ENCODE data around the gene UNCX. TPM values are rescaled to one million over a fixed set of nuclear protein-coding genes. Genes with fewer than 3 reads are reported as not detected.
"Not testable (repeated sequence)": the region's sequence is repeated elsewhere in the genome, so short reads cannot be mapped to it uniquely, and the experiment has no call there.

UNCX gene
- not detected in 2 replicates for total RNA-seq (2014; rRNA removed)
- not detected for polyA plus RNA-seq (2012)

DNA sequence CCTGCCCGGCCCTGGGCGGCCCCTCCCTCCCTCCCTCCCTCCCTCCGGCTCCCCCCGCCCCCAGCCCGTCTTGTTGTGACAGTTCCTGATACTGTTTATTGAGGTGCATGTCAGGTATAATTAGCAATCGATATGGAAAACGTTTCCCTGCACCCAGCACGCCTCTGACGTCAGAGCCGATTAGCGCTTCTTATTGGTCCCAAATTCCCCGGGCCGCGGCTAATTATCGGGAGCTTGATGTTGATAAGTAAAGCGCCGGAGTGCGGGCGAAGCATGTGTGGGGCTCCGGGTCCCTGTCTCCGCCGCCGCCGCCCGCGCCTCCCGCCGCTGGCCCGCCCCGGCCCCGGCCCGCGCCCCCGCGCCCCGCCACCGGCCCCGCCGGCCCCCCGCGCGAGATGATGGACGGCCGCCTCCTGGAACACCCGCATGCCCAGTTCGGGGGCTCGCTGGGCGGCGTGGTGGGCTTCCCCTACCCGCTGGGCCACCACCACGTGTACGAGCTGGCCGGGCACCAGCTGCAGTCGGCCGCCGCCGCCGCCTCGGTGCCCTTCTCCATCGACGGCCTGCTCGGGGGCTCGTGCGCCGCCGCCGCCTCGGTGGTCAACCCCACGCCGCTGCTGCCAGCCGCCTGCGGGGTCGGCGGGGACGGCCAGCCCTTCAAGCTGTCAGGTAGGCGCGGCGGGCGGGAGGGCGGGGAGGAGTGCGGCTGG, at the start of gene UNCX:
UNCX (plus strand) TSS at position 250 of the 710 bp plus-strand sequence; CDS start at position 396, 146 bp downstream.
- DNase-seq (ENCODE audit: low read depth), result no peak

DNA sequence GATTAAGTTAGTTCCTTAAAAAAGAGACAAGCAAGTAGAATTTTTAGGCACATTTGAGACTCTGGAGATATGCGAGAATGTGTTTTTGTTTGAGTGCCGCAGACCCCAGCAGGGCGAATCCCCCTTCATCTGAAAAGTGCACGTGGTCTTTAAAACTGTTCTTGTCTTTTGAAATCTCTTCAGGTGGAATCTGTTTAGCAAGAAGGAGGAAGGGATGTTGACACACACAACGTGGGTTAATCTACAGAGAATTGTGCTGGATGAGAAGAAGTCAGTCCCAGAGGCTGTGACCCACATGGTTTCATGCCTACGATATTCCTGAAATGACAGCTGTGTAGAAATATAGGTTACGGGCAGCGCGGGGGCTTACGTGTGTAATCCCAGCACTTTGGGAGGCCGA, 45.5 kb upstream of the UNCX start:
- no peak for DNase-seq (ENCODE audit: low read depth)

DNA sequence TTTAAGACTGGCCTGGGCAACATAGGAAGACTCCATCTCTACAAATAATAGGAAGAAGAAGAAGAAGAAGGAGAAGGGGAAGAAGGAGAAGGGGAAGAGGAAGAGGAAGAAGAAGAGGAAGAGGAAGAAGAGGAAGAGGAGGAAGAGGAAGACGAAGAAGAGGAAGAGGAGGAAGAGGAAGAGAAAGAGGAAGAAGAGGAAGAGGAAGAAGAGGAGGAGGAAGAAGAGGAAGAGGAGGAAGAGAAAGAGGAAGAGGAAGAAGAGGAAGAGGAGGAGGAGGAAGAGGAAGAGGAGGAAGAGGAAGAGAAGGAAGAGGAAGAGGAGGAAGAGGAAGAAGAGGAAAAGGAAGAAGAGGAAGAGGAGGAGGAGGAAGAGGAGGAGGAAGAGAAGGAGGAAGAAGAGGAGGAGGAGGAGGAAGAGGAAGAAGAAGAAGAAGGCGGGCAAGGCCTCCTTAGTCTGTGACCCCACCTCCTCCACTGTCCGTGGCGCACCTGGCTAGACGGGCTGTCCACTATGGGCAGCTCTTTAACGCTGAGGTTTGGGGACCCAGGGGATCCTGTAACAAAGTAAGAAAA, 43.9 kb upstream of the UNCX start:
- DNase-seq (ENCODE audit: low read depth), result no peak

DNA sequence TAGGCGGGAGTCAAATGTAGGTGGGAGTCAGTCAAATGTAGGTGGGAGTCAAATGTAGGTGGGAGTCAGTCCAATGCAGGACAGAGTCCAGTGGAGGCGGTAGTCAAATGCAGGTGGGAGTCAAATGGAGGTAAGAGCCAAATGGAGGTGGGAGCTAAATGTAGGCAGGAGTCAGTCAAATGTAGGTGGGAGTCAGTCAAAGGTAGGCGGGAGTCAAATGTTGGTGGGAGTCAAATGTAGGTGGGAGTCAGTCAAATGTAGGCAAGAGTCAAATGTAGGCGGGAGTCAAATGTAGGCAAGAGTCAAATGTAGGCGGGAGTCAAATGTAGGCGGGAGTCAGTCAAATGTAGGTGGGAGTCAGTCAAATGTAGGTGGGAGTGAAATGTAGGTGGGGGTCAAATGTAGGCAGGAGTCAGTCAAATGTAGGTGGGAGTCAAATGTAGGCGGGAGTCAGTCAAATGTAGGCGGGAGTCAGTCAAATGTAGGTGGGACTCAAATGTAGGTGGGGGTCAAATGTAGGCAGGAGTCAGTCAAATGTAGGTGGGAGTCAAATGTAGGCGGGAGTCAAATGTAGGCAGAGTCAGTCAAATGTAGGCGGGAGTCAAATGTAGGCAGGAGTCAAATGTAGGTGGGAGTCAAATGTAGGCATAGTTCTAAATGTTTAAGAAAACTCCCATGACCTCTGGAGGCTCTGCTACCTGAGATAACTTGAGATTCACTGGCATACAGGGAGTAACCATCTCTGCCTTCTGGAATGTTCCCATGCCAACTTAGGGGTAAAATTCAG, 42.5 kb upstream of the UNCX start:
- no peak for DNase-seq (ENCODE audit: low read depth)

DNA sequence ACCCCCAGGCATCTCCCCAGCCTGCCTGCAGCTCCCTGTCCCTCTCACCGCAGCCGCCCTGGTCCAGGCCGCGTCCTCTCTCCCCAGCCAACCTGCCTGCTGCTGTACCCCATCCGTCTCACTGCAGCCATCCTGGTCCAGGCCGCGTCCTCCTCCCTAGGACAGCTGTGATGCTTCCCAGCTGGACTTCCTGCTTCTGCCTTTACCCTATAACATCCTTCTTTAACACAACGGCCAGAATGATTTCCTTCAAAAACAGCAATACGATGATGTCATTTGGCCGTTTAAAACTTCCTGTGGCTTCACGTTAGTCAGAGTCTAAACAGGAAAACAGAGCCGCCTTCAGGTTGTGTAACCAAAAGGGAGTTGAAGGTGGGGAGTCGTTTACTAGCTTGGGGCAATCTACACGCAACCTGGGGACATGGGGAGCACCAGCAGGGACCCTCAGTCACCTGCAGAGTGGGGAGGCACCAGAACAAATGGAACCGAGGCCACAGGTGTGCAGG, 40.4 kb upstream of the UNCX start:
- peak; percentile 67 for DNase-seq (ENCODE audit: low read depth)

DNA sequence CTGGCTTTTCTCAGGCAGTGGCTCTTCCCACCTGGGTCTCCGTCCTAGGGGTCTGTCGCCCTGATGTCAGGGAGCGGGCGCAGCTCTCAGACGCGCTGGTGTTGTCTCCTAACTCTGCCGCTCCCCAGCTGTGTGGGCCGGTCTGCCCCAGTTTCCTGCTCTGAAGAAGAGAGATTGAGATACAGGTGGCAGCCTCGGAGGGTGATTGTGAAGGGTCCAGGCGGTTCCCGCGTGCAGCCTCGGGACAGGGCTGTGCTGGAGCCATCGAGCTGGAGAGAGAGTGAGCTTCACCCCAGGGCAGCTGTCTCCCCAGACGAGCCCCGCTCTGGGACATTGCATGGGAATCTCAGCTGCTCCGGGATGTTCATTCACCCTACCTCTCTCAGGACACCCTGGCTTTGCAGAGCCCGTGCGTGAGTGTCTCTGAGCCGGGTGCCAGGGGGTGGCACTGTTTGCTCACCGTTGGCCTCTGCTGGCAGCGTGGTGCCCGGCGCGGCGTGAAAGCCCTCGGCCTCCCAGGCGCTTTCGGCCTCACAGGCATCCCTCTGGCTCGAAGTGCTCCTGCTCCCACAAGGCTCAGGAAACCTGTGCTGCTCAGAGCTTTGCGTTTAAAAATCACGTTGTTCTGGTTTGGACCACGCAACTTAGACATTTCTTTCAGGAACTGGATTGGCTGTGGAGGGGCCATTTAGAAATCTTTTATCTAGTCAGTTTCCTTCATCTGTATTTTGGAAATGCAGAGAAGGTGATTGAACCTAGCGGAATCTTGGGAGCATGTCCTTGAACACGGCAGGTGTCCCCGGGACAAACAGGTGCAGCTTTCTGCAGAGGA, 38.9 kb upstream of the UNCX start:
- DNase-seq (ENCODE audit: low read depth), result peak; percentile 61

DNA sequence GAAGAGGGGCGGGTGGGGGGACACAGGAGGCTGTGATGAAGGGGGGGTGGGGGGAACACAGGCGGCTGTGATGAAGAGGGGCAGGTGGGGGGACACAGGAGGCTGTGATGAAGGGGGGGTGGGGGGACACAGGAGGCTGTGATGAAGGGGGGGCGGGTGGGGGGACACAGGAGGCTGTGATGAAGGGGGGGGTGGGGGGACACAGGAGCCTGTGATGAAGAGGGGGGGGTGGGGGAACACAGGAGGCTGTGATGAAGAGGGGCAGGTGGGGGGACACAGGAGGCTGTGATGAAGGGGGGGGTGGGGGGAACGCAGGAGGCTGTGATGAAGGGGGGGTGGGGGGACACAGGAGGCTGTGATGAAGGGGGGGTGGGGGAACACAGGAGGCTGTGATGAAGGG, 36.2 kb upstream of the UNCX start:
- not testable (repeated sequence) for DNase-seq (ENCODE audit: low read depth)

DNA sequence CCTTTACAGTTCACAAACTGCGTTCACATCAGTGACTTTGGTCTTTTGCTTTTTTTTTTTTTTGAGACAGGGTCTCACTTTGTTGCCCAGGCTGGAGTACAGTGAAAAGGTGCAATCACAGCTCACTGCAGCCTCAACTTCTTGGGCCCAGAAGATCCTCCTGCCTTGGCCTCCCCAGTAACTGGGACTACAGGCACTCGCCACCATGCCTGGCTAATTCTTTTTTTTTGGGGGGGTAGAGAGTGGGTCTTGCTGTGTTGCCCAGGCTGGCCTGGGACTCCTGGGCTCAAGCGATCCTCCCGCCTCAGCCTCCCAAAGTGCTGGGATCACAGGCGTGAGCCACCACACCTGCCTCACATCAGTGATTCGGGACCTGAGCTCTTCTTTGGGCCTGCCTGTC, 35.7 kb upstream of the UNCX start:
- DNase-seq (ENCODE audit: low read depth), result no peak

DNA sequence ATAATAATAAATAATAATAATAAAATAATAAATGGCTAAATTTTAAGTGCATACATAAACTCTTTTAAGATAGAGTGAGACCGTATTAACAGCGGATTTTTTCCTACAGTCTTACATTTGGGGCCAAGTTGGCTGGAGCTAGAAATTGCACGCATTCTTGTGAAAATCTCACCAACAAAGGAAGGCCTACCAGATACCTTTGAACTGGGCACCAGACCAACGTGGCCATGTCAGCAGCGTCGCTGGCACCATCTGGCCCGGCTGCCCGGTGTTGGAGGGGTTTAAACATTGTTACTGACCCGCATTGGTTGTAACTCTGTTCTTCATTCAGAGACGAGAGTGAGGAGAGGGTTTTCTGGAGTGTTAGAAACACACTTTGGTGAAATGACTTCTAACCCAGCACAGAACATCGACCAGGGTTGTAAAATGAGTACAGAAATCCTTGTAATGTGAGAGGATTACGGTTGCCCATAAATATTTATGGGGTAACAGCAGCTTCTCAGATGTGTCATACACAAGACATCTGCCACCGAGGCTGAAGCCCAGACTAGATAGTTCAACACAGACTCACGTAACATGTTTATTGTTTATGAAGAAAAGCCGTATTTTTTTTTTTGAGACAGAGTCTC, 34.6 kb upstream of the UNCX start:
- peak; percentile 90 for DNase-seq (ENCODE audit: low read depth)

DNA sequence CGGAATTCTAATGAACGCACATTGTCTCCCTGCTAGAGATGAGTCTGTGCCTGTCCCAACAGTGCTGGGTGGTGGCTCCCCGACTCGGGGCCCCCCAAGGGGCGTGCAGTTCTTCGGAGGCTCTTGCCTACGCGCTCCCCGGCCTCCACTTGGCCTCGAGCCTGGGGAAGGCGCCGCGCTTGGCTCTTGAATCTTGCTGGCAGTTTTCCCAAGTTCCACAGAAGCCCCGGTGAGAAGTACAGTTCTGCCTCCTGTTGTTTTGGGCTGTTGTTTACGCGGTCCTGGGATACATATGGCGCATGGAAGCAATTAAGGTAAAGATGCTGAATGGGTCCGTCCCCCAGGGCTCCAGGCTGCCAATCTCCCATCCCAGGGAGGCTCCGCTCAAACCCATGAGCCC, 32.6 kb upstream of the UNCX start:
- DNase-seq (ENCODE audit: low read depth), result no peak

DNA sequence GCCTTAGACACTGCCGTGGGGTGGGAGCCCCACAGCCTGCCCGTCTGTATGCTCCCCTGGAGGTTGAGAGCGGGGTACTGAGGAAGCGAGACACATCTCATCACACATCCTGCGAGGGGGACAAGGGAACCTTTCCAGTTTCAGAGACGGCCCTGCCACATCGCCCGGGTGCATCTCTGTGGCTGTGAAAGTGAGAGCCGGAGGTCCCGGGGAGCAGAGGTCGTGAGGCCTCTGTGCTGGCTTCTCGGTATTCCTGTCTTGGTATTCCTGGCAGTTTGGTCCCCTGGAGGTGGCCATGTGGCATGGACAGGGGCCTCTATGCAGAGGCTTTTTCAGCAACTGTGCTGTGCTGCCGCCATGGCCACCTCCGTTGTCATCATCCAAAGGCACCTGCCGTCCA, 30.8 kb upstream of the UNCX start:
- DNase-seq (ENCODE audit: low read depth), result no peak

DNA sequence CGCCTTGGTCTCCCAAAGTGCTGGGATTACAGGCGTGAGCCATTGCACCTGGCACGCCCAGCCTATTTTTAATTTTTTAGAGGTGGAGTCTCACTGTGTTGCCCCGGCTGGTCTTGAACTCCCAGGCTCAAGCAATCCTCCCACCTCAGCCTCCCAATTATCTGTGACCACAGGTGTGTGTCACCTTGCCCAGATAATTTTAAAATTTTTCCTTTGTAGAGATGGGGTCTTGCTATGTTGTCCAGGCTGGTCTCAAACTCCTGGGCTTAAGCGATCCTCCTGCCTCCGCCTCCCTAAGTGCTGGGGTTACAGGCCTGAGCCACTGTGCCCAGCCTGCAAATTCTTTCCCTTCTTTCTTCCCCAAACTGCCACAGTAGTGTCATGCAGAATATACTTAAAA, 29.8 kb upstream of the UNCX start:
- DNase-seq (ENCODE audit: low read depth), result not testable (repeated sequence)

DNA sequence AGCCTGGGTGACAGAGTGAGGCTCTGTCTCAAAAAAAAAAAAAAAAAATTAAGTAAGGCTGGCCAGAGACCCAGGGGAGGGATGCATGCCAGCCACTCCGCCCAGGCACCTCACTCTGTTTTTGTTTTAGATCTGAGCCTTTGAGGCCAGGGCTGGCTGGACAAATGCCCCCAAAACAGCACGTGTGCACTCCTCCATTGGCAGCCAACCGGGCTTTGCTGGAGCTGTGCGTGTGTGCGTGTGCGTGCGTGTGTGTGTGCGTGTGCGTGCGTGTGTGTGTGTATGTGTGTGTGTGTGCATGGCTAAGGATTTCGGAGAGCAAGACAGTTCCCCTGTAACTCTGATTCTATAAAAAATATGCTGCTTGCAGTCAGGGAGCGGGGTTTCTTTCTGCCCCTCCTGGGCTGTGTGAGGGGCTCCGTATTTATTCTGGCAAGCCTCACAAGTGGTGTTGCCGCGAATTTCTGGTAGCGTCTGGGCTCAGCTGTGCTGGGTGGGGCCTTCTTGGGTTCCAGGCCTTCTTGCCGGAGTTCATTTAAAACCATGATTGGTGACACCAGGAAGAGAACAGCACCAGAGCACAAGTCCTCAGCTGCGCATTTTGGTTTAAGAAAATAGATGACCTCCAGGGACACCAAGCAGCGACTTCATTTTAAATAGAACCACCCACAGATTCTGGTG, 28.1 kb upstream of the UNCX start:
- peak; percentile 35 for DNase-seq (ENCODE audit: low read depth)

DNA sequence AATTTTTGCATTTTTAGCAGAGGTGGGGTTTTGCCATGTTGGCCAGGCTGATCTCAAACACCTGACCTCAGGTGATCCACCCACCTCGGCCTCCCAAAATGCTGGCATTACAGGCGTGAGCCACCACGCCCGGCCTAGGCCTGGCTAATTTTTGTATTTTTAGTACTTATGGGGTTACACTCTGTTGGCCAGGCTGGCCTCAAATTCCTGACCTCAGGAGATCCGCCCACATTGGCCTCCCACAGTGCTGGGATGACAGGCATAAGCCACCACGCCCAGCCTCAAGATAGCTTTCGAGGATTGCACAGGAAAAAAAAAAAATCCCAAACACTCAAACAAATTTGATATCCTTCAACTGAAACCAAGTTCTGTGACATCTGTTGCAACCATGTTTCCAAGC, 26.9 kb upstream of the UNCX start:
- not testable (repeated sequence) for DNase-seq (ENCODE audit: low read depth)

DNA sequence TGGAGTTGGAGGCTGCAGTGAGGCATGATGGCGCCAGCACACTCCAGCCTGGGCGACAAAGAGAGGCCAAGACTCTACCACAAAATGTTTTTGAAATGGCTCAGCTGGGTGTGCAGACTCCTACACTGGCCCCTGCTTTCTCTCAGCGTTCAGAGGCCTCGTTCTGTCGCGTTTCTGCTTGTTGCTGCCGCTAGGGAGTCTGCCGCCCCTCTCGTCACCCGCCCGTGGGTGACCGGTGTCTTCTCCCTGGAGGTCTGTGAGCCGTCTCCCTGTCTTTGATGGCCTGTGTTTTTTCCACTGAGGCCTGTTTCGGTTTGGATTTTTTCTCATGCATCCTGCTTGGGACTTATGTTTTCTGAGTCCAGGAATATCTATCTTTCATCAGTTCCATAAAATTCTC, 23.6 kb upstream of the UNCX start:
- DNase-seq (ENCODE audit: low read depth), result no peak

DNA sequence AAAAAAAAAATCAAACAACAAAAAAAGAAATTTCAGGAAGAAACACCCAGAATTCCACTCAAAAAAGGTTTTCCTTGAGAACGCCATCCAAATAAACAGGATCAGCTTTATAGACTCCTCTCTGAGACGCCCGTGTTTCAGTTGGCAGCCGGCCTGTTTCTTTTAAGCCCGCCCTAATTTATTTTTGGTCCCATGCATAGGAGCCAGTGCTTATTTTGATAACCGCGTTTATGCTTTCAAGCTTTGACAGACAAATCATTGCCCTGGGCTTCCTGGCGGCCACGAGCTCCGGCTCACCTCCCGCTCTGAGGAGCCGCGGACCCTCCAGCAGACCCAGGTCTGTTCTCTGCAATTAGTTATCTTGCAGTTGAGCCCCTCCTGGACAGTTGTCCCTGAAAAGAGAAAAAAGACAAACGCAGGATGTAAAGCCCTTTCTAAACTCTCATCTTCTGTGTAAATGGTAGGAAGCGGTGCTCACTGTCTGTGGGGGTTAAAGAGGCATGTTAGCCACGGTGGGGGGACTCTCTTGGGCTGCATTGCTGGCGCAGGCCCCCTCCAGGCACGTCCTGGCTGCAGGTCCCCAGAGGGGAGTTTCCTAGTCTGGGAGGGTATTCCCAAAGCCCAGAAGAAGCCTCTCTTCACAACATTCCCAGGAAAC, 22.2 kb upstream of the UNCX start:
- DNase-seq (ENCODE audit: low read depth), result no peak

DNA sequence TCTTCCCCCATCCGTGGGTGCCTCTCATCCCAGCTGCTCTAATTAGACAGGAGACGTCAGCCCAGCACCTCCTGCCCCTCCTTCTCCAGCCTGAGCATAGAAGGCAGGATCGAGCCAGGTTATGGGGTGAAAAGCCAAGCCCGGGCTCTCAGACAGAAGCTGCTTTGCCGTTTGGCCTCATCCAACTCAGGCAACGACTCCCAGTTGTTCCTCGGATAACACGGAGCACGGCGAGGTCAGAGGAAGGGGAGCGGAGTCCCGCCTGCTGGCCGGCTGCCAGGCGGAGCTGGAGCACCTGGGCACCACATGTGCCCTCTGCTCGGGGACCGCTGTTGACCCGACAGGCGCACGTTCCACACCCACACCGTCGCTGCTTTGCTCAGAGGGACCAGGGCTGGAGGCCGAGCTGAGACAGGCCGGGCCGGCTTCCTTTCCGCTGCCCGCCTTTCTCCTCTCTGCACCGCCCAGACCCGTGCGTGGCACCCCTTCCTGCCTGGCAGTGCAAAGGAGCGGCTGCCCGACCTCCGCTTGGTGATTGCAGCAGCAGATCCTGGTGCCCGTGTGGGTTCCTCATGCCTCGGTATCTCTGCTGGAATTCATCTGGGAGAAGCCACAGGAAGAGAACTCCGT, 21.6 kb upstream of the UNCX start:
- no peak for DNase-seq (ENCODE audit: low read depth)

DNA sequence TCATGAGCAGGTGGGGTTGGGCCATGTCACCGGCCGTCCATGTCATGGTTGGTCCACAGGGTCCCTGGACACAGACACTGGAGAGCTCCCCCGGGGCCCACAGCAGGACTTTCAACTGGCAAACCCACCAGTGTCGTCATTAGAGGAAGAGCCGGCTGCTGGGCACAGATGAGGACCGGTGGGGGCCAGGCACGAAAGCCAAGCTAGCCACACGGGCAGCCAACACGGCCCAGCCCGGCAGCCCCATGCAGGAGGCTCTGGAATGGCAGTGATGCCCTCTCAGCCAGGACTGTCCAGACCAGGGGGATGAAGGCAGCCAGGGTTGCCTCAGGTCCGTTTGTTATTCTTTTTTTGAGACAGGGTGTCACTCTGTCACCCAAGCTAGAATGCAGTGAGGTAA, 21.1 kb upstream of the UNCX start:
- no peak for DNase-seq (ENCODE audit: low read depth)

DNA sequence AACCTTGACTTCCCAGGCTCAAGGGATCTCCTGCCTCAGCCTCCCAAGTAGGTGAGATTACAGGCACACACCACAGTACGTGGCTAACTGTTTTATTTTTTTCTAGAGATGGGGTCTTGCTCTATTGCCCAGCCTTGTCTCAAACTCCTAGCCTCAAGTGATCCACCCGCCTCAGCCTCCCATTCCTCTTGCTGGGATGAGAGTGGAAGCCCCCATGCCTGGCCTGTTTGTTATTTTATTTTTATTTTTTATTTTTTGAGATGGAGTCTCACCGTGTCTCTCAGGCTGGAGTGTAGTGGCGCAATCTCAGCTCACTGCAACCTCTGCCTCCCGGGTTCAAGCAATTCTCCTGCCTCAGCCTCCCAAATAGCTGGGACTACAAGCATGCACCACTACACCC, 20.6 kb upstream of the UNCX start:
- DNase-seq (ENCODE audit: low read depth), result not testable (repeated sequence)

DNA sequence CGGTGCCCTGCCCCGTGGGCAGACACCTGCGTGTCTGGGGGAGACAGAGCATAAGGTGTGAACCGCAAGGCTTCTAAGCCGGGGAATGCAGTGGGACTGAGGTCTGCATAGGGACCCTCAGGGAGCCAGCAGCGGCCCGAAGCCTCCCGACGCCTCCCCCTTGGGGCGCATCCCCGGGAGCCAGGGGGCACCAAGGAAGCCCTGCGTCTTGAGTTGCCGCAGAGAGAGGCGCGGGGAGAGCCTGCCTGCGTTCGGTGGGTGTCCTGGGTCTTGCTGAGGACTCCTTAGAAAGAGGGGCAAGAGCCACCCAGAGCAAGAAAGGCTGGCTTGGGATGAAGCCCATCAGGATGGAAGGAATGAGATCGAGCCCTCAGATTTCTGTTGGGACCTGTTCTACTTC, 18.2 kb upstream of the UNCX start:
- no peak for DNase-seq (ENCODE audit: low read depth)
